RCC 7860 (cell line): Measurements from ENCODE around the gene STMP1.
A peak's percentile ranks its signal among the peaks of the same experiment; 100 is the strongest.
"Not testable (repeated sequence)": the region's sequence is repeated elsewhere in the genome, so short reads cannot be mapped to it uniquely, and the experiment has no call there.

Source experiments
- DNase-seq: peaks from one replicate; pipeline ENCODE4 v3.0.0-alpha.2; 2015; ENCODE audit warnings: low spot score
- FAIRE-seq: peaks from 2 replicates; lab custom pipeline; 2012; peaks lifted over from hg19 to GRCh38; lab: Jason Lieb, UNC

STMP1 gene

GRCh38 chr7:135662373-135663114 lies at the start of gene STMP1:
Gene STMP1, plus strand, starts transcription at chr7:135662514.
- no peak for FAIRE-seq

GRCh38 chr7:135616136-135616535 lies 46.2 kb upstream of the STMP1 start:
- no peak for FAIRE-seq
- no peak for DNase-seq

More at GRCh38 chr7:135662373-135663114, at the start of gene STMP1:
- DNase-seq = peak; percentile 87

GRCh38 chr7:135617781-135618180 lies 44.5 kb upstream of the STMP1 start:
- DNase-seq = no peak
- no peak for FAIRE-seq

- FAIRE-seq = no peak
- no peak for DNase-seq
Measured at GRCh38 chr7:135618510-135618909, 43.8 kb upstream of the STMP1 start.

DNA sequence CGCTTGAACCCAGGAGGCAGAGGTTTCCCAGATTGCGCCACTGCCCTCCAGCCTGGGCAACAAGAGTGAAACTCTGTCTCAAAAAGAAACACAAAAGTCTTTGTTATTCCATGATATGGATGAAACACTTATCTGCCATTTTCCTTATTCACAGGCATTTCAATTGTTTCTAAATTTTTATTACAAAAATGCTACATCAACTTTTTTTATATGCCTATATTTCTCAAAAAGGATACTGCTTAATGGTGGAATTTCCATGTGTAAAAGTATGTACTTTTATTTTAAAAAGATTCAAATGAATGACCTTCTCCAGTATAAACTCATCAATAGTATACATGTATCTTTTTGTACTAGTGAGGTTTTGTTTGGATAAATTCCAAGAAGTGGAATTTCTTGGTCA lies 41.9 kb upstream of the STMP1 start:
- FAIRE-seq (no peak), DNase-seq (no peak)

DNA sequence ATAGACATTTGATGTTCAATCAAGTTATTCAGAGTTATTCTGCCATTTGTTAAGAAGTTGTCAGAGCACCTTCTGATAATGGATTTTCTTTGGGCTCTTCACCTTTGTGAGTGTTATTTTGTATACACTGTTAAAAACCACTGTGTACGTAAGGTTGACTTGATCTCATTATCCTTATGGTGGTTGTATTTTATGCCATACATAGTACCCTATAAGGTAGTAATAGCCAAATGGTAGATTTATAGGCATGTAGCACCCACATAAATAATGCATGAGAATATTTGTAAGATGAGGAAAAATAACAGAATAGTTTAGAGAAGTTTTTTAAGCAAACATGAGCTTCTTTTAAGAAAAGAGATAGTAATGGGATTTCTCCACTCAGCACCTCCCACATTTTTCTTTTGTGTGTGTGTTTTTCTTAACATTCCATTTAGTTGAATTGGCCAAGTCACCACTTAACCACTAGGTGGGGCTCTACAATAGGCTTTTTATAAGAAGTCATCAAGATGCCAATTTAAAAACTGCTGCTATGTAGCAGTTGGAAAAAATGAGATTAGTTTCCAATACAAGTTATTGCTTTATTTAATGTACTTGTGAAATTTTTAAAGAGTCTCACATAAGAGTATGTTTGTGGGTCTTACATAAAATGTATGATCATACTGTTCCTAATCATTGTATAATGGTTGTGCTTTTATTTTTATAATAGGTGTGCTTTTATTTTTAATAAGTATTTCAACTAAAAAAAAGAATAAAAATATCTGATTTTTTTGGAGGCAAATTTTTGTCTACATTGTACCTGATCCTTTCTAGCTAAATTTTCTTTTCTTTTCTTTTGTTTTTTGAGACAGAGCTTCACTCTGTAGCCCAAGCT lies 41.1 kb upstream of the STMP1 start:
- DNase-seq (peak; percentile 57), FAIRE-seq (peak; percentile 90)

DNA sequence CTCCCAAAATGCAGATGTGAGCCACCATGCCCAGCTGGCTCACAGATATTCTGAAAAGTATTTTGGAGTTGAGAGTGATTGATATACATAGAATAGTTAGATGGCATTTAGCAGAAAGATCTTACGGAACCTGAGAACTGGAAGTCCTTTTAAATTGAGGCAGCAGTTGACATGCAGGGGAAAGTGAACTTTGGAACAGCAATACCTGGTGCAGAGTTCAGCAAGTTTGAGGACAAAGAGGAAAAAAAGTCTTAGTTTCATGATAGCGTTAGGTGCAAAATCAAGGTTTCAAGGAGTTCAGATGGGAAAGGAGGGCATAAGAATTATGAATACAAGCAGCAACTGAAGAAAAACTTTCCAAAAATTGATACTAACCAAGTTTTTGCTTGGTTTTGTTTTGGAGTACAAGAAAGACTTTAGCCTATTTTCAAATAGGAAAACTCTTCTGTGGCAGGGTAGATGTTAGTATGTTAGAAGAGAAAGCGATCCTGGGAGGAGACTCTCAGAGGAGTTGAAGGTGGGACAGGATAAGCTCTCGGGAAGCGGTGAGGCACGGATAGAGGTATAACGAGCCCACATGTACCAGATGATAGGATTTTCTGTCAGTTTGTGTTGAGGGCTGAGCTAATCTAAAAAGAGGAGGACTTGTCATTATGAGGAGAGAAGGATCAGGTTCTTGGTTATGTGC lies 28.0 kb upstream of the STMP1 start:
- FAIRE-seq (no peak), DNase-seq (no peak)

DNA sequence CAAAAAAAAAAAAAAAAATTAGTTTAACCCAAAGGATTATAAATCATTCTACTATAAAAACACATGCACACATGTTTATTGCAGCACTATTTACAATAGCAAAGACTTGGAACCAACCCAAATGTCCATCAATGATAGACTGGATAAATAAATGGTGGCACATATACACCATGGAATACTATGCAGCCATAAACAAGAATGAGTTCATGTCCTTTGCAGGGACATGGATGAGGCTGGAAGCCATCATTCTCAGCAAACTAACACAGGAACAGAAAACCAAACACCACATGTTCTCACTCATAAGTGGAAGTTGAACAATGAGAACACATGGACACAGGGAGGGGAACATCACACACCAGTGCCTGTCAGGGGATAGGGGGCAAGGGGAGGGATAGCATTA lies 22.6 kb upstream of the STMP1 start:
- not testable (repeated sequence) for FAIRE-seq, DNase-seq

DNA sequence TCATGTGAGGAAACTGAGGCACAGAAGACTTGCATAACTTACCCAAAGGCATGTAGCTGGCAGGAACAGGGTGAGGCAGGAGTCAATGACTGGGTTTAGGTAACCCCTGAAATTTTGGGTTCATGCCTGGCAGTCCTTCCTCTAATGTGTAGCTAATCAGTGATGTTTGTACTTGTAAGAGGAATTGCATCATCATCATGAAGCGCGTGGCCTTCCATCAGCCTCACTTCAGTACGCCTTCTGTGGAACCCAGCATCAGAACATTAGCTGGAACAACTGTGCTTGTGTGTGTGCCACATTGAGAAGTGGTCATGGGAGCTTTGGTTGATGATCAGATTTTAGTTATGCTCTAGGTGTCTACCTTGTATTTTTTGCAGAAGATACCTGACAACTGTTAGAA lies 18.2 kb upstream of the STMP1 start:
- no peak for DNase-seq
- no peak for FAIRE-seq

DNA sequence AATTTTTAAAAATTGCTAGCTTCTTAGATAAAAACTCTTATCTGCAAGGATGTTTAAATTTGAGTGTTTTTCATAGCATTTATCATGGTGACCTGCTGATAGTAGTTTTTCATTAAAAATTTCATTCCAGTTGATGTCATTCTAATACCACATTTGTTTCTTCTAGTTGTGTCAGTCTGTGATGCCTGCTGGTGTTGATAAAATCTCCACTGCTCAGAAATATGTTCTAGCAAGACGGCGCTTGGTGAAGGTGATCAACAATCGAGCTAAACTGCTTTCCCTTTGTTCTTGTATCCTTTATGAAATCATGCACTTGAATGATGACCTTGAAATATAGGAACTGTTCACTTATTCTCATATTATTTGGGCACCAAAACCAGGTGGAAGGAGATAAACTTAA lies 17.6 kb upstream of the STMP1 start:
- no peak for DNase-seq
- FAIRE-seq = no peak

DNA sequence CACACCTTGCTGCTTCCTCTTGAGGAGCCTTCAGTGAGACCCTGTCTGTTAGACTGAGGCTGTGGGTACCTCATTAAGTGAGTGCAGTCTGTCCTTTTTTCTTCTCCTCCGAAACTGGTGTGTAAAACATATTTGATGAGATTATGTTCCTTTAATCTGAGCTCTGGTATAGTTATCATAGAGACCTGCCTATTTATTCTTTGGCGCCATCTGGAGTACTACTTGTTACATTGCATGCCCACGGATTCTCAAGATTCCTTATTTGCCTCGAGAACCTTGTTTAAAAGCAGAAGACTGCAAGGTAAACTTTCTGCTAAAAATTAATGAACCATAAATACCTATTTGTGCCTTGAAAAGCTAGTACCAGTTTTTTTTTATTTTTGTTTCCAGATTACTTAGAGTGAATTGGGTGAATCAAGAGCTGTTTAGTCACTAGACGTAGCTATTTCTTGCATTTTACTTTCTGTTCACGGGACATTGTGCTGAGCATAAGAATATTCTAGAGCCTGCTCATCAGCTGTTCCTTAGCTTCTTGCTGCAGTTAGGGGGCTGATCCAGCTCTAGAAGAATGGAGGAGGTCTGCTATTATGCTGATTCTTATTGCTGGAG lies 16.9 kb upstream of the STMP1 start:
- DNase-seq (peak; percentile 43), FAIRE-seq (peak; percentile 77)

DNA sequence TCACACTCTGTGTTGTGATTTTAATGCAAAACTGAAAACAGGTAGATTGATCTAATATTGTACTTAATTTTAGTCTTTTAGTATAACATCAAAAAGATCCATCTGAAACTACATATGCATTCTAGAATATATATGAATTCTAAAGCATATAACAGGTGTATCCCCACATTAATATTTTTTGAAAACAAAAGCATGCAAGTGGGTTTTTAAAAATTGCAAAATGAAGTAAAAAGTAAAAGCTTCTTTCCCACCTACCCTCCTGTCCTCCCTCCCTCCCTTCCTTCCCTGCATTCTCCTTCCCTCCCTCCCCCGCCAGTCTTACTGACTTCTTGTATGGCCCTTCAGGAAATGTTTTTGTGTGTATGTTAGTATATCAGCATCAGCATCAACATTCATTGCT lies 14.6 kb upstream of the STMP1 start:
- no peak for FAIRE-seq
- DNase-seq = no peak

- DNase-seq (no peak), FAIRE-seq (no peak)
Measured at GRCh38 chr7:135648235-135648634, 14.1 kb upstream of the STMP1 start.

DNA sequence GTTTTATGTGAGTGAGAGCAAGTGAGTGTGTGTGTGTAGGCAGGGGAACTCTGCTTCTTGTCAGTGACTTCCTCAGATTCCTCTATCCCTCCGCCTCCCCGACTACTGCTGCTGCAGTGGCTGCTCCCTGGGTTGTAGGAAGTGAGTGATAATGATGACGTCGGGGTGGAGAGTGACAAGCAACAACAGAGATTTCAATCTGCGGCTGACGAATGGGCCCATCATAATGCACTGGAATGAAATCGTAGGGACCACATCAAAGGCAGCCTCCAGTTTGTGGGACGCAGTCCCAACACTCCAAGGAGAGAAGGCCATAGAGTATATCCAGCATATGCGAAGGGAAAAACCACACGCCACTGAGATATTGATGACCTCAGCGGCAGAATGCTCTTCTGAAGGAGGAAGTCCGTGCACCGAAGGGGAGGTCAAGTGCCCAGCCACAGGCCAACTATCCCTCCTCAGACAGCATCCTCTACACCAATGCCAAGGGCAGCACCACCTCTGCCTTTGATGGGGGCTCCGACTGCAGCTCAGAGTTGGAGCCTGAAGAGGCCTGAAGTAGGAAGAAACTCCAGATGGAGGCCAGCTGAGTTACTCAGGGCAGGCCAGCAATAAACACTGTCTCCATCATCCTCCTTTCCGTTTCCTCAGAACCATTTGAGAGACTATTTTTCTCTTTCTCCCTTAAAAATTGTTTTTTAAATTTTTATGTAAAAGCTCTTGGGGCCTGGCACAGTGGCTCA lies 11.3 kb upstream of the STMP1 start:
- no peak for DNase-seq
- no peak for FAIRE-seq

- DNase-seq (no peak), FAIRE-seq (no peak)
Measured at GRCh38 chr7:135653340-135654080, 8.8 kb upstream of the STMP1 start.

DNA sequence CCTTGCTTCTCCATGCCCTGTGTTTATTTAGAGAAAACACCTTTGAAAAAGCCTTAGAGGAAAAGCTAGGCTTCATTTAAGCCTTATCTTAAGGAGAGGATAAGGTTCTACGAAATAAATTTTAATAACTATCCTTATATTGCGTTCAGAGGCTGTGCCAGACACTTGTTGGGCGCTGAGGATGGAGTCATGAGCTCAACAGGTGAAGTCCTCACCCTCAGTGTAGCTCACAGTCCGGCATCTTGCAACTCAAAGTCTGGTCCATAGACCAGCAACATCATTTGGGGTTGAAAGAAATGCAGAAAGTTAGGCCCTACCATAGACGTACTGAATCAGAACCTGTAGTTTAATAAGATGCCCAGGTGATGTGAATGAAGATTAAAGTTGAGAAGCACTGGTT lies 3.8 kb upstream of the STMP1 start:
- DNase-seq = no peak
- no peak for FAIRE-seq

DNA sequence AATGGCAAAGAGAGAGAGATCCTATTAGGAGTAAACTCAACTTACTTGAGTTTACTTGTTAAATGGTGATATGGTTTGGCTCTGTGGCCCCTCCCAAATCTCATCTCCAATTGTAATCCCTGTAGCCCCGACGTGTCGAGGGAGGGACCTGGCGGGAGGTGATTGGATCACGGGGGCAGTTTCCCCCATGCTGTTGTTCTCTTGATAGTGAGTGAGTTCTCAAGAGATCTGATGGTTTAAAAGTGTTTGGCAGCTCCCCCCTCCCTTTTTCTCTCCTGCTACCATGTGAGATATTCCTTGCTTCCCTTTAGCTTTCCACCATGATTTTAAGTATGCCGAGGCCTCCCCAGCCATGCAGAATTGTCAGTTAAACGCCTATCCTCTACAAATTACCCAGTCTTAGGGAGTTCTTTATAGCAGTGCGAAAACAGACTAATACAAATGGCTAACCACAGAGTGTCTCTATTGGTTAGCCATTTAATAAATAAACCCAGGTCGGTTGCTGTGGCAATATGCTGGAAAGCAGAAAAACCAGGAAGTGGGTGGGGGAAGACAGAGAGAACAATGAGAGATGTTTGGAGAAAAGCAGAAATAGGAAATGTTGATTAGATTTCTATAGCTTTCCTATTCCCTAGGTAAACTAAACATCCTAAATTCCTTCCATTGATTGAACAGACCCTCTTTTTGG lies 3.0 kb upstream of the STMP1 start:
- DNase-seq = no peak
- no peak for FAIRE-seq

GRCh38 chr7:135661311-135662122 lies 797 bp upstream of the STMP1 start:
- FAIRE-seq = no peak
- no peak for DNase-seq

- DNase-seq (no peak), FAIRE-seq (no peak)
Measured at GRCh38 chr7:135662123-135662372, 266 bp upstream of the STMP1 start.
